HEK293 (cell line): ENCODE measurements around the gene GJC2.

Experiments
- CTCF ChIA-PET: fragments of 350-600 bp; formaldehyde crosslinking; extraction: SDS; loops from one replicate; lab custom pipeline; 2021; ENCODE audit warnings: antibody characterized with exemption; lab: Yijun Ruan, JAX
- POLR2A ChIA-PET: fragments of 300-600 bp; formaldehyde crosslinking; extraction: SDS; loops from one replicate; lab custom pipeline; 2020; ENCODE audit warnings: antibody characterized with exemption, inconsistent platforms; lab: Yijun Ruan, JAX
- H3K27ac ChIP-seq: fragments of 200-500 bp; sonication (Bioruptor generic); 2 replicates; pipeline ENCODE4 v1.5.1; 2014; ENCODE audit warnings: low read depth, low read length, control low read depth, inconsistent platforms; ENCODE audit errors: extremely low read depth
- H3K36me3 ChIP-seq, 2 experiments: fragments of 200-500 bp in 1 of 2; sonication (Bioruptor generic) in 1 of 2; 1 replicate in 1 of 2; 2 replicates in 1 of 2; pipeline ENCODE4 v1.5.1; 2014 to 2017; ENCODE audit warnings: inconsistent platforms in 2 of 2, low read length in 2 of 2; ENCODE audit not compliant: control insufficient read depth in 2 of 2, insufficient read depth in 1 of 2
- H3K4me1 ChIP-seq: fragments of 200-500 bp; sonication (Bioruptor generic); 2 replicates; pipeline ENCODE4 v1.5.1; 2014; ENCODE audit warnings: mild to moderate bottlenecking, low read length, inconsistent platforms; ENCODE audit not compliant: control insufficient read depth, insufficient read depth
- H3K4me3 ChIP-seq: 2 replicates; pipeline ENCODE4 v1.5.1; 2011; ENCODE audit warnings: low read depth, mild to moderate bottlenecking, control low read depth, low read length, moderate library complexity
- H3K9me3 ChIP-seq: fragments of 200-500 bp; sonication (Bioruptor generic); 2 replicates; pipeline ENCODE4 v1.5.1; 2014; ENCODE audit warnings: low read depth, low read length, inconsistent platforms; ENCODE audit not compliant: control insufficient read depth, insufficient read depth
- EGR2 ChIP-seq: fragments of 450-650 bp; formaldehyde crosslinking; IDR thresholded peaks from 2 replicates; pipeline ENCODE4 v1.5.1; 2016; ENCODE audit warnings: low read depth, missing biosample characterization, missing genetic modification characterization
- INSM2 ChIP-seq: fragments of 450-650 bp; formaldehyde crosslinking; IDR thresholded peaks from 2 replicates; pipeline ENCODE4 v1.5.1; 2016; ENCODE audit warnings: missing biosample characterization, missing genetic modification characterization
- KLF10 ChIP-seq: fragments of 450-650 bp; IDR thresholded peaks from 2 replicates; pipeline ENCODE4 v1.5.1; 2018; ENCODE audit warnings: missing biosample characterization, mild to moderate bottlenecking, missing genetic modification characterization
- KLF8 ChIP-seq: fragments of 450-650 bp; formaldehyde crosslinking; IDR thresholded peaks from 2 replicates; pipeline ENCODE4 v1.5.1; 2016; ENCODE audit warnings: missing biosample characterization, missing genetic modification characterization
- PRDM4 ChIP-seq: fragments of 450-650 bp; formaldehyde crosslinking; IDR thresholded peaks from 2 replicates; pipeline ENCODE4 v1.5.1; 2017; ENCODE audit warnings: missing biosample characterization, missing genetic modification characterization
- RBAK ChIP-seq: fragments of 450-650 bp; formaldehyde crosslinking; IDR thresholded peaks from 2 replicates; pipeline ENCODE4 v1.5.1; 2016; ENCODE audit warnings: missing biosample characterization, missing genetic modification characterization
- YY1 ChIP-seq: fragments of 450-650 bp; formaldehyde crosslinking; IDR thresholded peaks from 2 replicates; pipeline ENCODE4 v1.5.1; 2018; ENCODE audit warnings: missing biosample characterization, missing genetic modification characterization
- ZBTB10 ChIP-seq: fragments of 450-650 bp; formaldehyde crosslinking; IDR thresholded peaks from 2 replicates; pipeline ENCODE4 v1.5.1; 2016; ENCODE audit warnings: missing biosample characterization, missing genetic modification characterization
- ZBTB44 ChIP-seq: fragments of 450-650 bp; IDR thresholded peaks from 2 replicates; pipeline ENCODE4 v1.5.1; 2018; ENCODE audit warnings: missing biosample characterization, mild to moderate bottlenecking, missing genetic modification characterization
- ZBTB48 ChIP-seq: fragments of 450-650 bp; formaldehyde crosslinking; IDR thresholded peaks from 2 replicates; pipeline ENCODE4 v1.5.1; 2016; ENCODE audit warnings: missing biosample characterization, missing genetic modification characterization
- ZBTB8A ChIP-seq: fragments of 450-650 bp; formaldehyde crosslinking; IDR thresholded peaks from 2 replicates; pipeline ENCODE4 v1.5.1; 2016; ENCODE audit warnings: missing biosample characterization, missing genetic modification characterization
- ZFHX2 ChIP-seq: fragments of 450-650 bp; formaldehyde crosslinking; conservative IDR thresholded peaks from 2 replicates; pipeline ENCODE4 v1.5.1; 2016; ENCODE audit warnings: missing biosample characterization, missing genetic modification characterization
- ZNF112 ChIP-seq: fragments of 450-650 bp; formaldehyde crosslinking; IDR thresholded peaks from 2 replicates; pipeline ENCODE4 v1.5.0; 2017; ENCODE audit warnings: missing biosample characterization, missing genetic modification characterization
- ZNF2 ChIP-seq: fragments of 450-650 bp; formaldehyde crosslinking; IDR thresholded peaks from 2 replicates; pipeline ENCODE4 v1.5.1; 2016; ENCODE audit warnings: missing biosample characterization, missing genetic modification characterization
- ZNF239 ChIP-seq: fragments of 450-650 bp; formaldehyde crosslinking; IDR thresholded peaks from 2 replicates; pipeline ENCODE4 v1.5.1; 2016; ENCODE audit warnings: missing biosample characterization, missing genetic modification characterization
- ZNF24 ChIP-seq: fragments of 450-650 bp; formaldehyde crosslinking; IDR thresholded peaks from 2 replicates; pipeline ENCODE4 v1.5.1; 2016; ENCODE audit warnings: missing biosample characterization, missing genetic modification characterization
- ZNF366 ChIP-seq: fragments of 450-650 bp; formaldehyde crosslinking; conservative IDR thresholded peaks from 2 replicates; pipeline ENCODE4 v1.5.1; 2016; ENCODE audit warnings: missing biosample characterization, missing genetic modification characterization
- ZNF510 ChIP-seq: fragments of 450-650 bp; formaldehyde crosslinking; IDR thresholded peaks from 2 replicates; pipeline ENCODE4 v1.5.1; 2018; ENCODE audit warnings: mild to moderate bottlenecking, missing genetic modification characterization, missing biosample characterization; ENCODE audit not compliant: insufficient replicate concordance
- ZNF596 ChIP-seq: fragments of 450-650 bp; IDR thresholded peaks from 2 replicates; pipeline ENCODE4 v1.5.0; 2018; ENCODE audit warnings: missing biosample characterization, mild to moderate bottlenecking, missing genetic modification characterization, moderate library complexity
- ZNF624 ChIP-seq: fragments of 450-650 bp; formaldehyde crosslinking; IDR thresholded peaks from 2 replicates; pipeline ENCODE4 v1.5.1; 2017; ENCODE audit warnings: missing biosample characterization, missing genetic modification characterization
- ZNF639 ChIP-seq: fragments of 450-650 bp; formaldehyde crosslinking; IDR thresholded peaks from 2 replicates; pipeline ENCODE4 v1.5.1; 2016; ENCODE audit warnings: missing biosample characterization, missing genetic modification characterization
- ZNF701 ChIP-seq: fragments of 450-650 bp; formaldehyde crosslinking; IDR thresholded peaks from 2 replicates; pipeline ENCODE4 v1.5.1; 2016; ENCODE audit warnings: missing biosample characterization, missing genetic modification characterization
- ZNF830 ChIP-seq: fragments of 450-650 bp; IDR thresholded peaks from 2 replicates; pipeline ENCODE4 v1.5.0; 2018; ENCODE audit warnings: missing biosample characterization, missing genetic modification characterization, low read depth, mild to moderate bottlenecking, moderate library complexity

Gene GJC2

GRCh38 chr1:228101614-228101993, 48.1 kb upstream of the GJC2 start:
- Histone ChIP-seq H3K4me3 (peak overlapping the region; percentile 88), H3K27ac (peak overlapping the region; percentile 82)
- POLR2A ChIA-PET, result interaction anchor here (0.6 to 1.4 kb wide), 4 partner anchors 8 to 314 kb away, joined by 3 to 6 read pairs (median 4); no protein-coding TSS in a partner anchor
- CTCF ChIA-PET, result interaction anchor here (0.8 to 4.3 kb wide), 3 partner anchors 11 to 340 kb away, joined by 3 to 20 read pairs (median 4); no protein-coding TSS in a partner anchor
- no peak for TF ChIP-seq PRDM4 (tag by site-specific recombination)
- no peak for TF ChIP-seq ZNF830 (tag by site-specific recombination)
- TF ChIP-seq ZFHX2 (tag by site-specific recombination), result peak; percentile 93
- TF ChIP-seq ZBTB44, result 0 out of 2 replicates have a peak, but pooled peaks have one; percentile 14
- peak; percentile 96 for TF ChIP-seq EGR2 (tag by site-specific recombination)
- peak; percentile 36 for TF ChIP-seq KLF8 (tag by site-specific recombination)
- no peak for TF ChIP-seq ZBTB8A (tag by site-specific recombination)
- 0 out of 2 replicates have a peak, but pooled peaks have one; percentile 2 for TF ChIP-seq ZNF366 (tag by site-specific recombination)
- peak; percentile 92 for TF ChIP-seq KLF10 (tag by site-specific recombination)
- 0 out of 2 replicates have a peak, but pooled peaks have one; percentile 12 for TF ChIP-seq ZNF24 (tag by site-specific recombination)
- TF ChIP-seq, all 188 proteins: peak for 7
- H3K36me3 ChIP-seq, result peaks cover 6 to 68% of the 10 kb centered on the region in 2 experiments; a peak in 2 of 3 replicates
- no peaks in the 10 kb centered on the region; the same call in 1 of the 2 replicates for H3K4me1 ChIP-seq
- no peaks in the 10 kb centered on the region for H3K9me3 ChIP-seq

- H3K4me3 ChIP-seq, result peak overlapping the region; percentile 88
- no peaks in the 10 kb centered on the region; the same call in 1 of the 2 replicates for H3K4me1 ChIP-seq
- ChIA-PET CTCF (interaction anchor here (0.8 to 1.3 kb wide), 2 partner anchors 11 to 340 kb away, joined by 3 to 4 read pairs; no protein-coding TSS in a partner anchor), POLR2A (interaction anchor here (0.6 to 1.4 kb wide), 4 partner anchors 9 to 314 kb away, joined by 3 to 6 read pairs (median 4); no protein-coding TSS in a partner anchor)
- peak overlapping the region; percentile 82; the same call in 1 of the 2 replicates for H3K27ac ChIP-seq
- H3K36me3 ChIP-seq, result peaks cover 12 to 68% of the 10 kb centered on the region in 2 experiments
- no peaks in the 10 kb centered on the region for H3K9me3 ChIP-seq
- TF ChIP-seq ZNF596 (tag by site-specific recombination) (0 out of 2 replicates have a peak, but pooled peaks have one; percentile 49), RBAK (tag by site-specific recombination) (no peak), ZNF639 (tag by site-specific recombination) (no peak; the same call in 1 of the 2 replicates), ZNF701 (tag by site-specific recombination) (no peak), INSM2 (no peak; the same call in 1 of the 2 replicates), ZBTB10 (tag by site-specific recombination) (peak; percentile 78), ZNF112 (tag by site-specific recombination) (no peak), YY1 (peak; percentile 40; the same call in 1 of the 2 replicates), ZBTB48 (peak; percentile 85), ZNF624 (tag by site-specific recombination) (no peak), ZNF510 (no peak), ZNF2 (tag by site-specific recombination) (no peak), ZNF239 (no peak)
Observed at GRCh38 chr1:228101994-228102790, 47.5 kb upstream of the GJC2 start.
